HG03378 (cell line): Measurements from ENCODE around the gene PJVK.
A peak's percentile ranks its signal among the peaks of the same experiment; 100 is the strongest.
"Not testable (repeated sequence)": the region's sequence is repeated elsewhere in the genome, so short reads cannot be mapped to it uniquely, and the experiment has no call there.

Source experiments
- ATAC-seq: cut with Tn5 transposase; IDR thresholded peaks from one replicate; pipeline ENCODE4 v1.9.1; 2021; ENCODE audit warnings: mild to moderate bottlenecking, moderate library complexity; ENCODE audit not compliant: unreplicated experiment

Gene PJVK

DNA sequence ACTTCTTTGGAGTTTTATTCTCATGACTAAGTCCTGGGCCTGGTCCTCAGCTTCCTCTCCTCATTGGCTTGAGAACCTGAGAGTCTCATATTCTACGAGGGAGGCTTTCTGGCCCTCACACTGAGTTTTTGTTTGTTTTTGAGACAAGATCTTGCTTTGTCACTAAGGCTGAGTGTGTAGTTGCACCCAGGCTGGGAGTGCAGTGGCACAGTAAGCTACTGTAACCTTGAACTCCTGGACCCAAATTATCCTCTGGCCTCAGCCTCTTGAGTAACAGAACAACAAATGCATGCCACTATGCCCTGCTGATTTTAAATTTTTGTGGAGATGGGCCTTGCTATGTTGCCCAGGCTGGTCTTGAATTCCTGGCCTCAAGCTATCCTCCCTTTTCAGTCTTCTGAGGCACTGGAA, 22.8 kb upstream of the PJVK start:
- no peak for ATAC-seq

DNA sequence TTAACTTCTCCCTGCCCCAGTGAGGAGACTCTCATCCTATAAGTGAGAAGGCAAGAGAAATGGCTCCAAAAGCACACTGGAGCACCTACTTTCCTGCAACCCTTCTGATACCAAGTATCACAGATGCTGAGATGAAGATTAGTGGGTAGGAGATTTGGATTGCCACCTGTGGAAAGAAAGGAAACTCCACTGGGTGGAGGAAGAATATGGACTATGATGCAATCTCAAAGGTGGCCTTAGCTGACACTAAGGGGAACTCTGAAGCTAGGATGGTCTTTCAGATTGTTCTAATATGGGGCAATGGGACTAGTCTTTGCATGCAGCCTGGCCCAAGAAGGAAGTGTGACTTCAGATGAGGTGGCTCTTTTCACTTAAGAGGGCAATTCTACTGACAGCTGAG, 21.8 kb upstream of the PJVK start:
- ATAC-seq, result no peak

DNA sequence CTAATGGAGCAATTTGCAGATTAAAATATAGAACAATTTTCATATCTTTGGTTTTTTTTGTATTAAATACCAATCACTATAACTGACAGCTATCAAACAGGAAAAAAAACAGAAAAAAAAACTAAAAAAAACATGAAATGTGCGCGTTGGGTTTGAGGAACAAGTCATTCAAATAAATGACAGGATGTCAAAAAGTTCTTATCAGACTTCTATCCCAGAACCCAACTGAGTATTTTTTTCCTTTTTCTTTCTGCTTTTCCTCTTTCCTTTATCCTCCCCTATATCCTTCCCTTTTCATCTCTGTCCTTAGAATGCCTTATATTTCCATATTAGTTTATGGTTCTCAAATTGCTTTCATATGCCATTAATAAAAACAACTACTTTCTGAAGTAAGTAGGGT, 14.5 kb upstream of the PJVK start:
- ATAC-seq, result no peak

DNA sequence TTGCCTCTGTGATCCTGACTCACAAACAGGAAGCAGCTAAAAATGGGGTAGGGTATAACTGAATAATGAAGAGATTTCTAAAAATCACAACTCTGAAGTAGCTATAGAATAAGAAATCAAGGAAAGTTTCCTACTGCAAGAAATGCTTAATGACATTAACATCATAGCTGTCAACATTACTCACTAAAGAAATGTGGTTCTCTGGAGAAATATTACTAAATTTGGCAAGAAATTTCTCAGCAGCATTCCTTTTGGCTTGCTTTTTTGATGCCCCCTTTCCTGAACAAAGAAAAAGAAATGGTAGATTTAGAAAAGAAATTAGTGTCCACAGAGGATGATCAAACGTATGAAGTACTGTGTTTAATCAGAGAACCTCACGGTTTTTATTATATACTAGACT, 9.8 kb upstream of the PJVK start:
- no peak for ATAC-seq

DNA sequence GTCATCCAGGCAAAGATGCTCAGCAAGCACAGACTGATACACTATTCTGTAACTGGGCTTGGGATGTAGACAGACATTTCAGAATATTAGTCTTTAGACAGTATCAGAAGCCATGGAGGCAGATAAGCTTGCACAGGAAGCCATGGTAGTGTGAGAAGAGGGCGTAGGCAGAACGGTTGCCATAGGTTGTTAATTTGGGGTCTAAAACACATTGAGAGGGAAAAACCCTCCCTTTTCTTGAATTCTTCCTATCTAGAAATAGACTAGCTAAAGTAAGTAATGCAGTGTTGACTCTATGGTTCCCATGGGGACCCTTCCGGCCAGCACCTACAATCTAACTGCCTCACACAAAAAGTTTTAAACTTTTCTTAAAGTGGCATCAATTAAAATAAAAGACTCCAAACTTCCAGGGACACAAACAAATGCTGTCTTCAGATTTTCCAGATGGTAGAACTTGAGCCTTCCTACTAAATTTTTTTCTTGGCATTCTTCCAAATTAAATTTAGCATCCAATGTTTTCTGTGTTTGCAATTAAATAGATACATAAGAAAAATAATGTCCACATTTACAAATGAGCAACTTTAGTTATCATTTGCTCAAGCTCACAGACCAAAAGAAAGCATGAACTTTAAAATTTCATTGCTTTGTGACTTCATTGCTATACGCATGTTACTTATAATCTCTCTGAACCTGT, 2.1 kb upstream of the PJVK start:
- no peak for ATAC-seq

DNA sequence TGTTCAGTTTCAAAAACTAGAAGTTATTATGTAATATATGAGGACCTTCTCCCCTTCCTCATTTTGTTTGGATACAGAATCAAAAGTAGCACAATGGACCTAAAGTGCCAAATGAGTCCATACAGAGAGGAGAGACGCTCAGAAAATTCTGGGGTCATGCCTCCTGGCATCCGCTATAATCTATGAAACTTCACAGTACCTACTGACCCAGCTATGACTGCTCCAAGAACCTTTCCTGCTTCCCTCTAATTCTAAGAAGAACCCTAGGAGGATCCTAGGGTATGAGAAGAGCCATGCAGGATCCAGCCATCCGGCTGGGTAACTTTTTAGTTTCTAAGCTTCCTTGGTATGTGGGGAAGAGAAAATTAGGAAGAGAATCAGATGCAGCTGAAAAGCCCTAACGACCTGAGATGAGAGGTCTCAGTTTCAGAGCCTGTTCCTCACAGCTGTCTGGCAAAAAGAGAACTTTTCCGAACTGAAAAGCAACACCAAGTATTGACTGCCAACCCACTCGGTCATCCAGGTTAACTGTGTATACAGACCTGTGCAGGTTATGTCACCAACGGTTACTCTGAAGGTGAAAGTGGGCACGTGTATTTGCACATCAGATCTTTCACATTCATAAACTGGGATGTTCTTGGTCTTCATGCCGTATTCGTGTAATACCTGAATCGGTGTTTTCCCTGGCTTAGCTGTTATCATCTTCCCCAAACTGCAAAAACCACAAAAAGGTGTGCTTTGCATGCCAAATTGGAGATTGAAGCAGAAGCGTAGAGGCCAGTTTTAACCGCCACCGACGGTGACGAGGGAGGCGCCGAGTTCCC, 1.3 kb upstream of the PJVK start:
- no peak for ATAC-seq

DNA sequence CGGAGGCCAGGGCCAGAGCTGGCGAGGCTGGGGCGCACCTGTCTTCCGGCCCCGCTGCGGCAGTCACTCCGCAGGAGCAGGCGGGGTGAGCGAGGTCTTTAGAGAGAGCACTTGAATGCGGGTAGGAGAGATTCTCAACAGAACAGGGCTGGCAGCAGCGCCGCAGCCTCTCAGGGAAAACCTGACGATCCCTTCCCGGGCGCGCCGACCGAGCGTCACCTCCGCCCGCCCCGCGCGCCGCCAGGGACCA, 729 bp upstream of the PJVK start:
- ATAC-seq, result peak; percentile 41

DNA sequence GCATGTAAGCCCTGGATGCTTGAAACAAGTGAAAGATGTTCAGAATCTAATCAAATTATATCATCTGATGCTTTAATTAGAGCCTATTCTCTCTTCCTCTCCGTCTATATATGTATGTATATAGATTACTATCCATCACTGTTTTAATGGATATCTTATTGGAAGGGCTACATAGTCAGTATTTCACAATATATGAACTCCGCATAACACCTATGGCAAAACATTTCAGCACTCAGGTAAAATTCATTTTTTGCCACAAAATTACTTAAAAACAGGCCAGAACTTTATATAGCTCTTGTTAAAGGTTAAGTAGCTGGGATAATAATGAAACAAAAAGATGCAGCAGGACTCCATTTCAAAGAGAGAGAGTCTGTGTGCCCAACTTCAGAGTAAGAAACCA, 1.2 kb downstream of the PJVK start:
- ATAC-seq, result no peak

DNA sequence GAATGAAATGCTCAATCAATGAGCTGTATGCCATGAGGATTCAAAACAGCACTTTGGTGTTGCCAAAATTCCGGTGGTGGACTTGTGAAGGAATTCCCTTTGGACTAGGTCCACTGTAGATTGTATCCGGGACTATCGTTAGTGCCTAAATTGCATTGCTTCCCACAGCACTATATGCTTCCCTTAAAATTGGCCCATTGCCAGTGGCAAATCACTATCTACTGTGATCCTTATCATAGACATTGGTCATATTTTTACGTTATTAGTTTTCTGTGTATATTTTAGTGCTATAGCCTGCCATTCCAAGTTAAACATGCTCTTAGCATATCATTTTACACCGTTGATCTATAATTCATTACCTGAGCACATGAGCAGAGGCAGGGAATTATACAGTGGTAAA, 1.7 kb downstream of the PJVK start:
- no peak for ATAC-seq

DNA sequence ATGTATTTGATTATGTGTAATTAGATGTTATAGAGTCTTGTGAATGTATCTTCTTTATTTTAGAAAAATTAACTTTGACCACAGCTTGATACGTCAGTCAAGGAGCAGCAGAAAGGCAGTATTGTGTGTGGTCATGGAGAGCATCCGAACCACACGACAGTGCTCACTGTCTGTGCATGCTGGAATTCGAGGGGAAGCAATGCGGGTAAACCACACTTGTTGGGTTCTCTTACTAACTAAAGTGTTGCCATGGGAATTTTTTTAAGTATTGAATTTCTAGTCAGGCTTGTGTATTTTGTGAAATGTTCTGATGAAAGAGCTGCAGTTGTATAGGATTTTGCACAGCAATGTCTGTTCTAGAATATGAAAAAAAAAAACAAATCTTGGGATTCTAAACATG, 4.8 kb downstream of the PJVK start:
- ATAC-seq, result no peak

DNA sequence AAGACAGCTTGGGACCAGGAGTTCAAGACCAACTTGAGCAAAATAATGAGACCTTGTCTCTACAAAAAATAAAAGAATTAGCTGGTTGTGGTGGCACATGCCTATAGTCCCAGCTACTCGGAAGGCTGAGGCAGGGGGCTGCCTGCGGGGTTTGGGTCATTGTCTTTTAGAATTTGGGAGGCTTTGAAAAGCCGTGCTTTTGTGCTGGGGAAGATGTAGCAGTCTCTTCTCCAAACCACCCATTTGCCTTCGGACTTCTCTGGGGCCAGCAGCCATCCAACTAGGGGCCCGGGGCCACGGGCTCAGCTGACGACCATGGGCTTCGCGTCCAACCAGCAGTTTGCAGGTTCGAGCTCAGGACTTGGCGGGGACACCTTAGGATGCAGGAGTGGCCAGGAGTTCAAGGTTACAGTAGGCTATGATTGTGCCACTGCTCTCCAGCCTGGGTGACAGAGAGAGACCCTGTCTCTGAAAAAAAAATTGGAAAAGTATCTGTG, 6.3 kb downstream of the PJVK start:
- ATAC-seq, result no peak

DNA sequence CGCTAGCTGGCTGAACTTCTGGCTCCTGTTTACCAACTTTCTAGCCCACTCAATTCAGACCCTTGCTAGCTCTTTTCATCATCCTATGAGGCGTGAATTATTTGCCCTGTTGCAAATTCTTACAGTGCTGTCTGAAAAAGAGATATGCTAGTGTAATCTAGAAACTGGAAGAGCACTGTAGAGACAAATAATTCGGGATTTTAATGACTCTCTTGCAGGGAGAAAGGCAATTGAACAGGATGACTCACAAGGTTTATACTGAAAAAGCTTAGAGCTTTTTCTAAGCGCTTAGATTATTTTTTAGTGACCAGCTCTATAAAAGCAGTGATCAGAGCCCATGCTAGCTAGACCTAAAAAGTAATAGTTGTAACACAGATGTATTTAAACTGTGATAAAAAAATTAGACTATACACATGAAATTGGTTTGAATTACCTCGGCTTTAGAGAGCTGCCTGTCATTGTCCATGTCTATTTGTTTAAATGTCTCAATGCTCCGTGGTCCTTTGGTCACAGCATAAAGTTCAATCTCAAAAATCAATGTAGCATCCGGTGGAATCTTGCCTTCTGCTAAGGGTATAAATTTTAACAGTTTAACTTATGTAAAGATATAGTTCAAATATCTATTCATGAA, 18.2 kb downstream of the PJVK start:
- ATAC-seq, result no peak

DNA sequence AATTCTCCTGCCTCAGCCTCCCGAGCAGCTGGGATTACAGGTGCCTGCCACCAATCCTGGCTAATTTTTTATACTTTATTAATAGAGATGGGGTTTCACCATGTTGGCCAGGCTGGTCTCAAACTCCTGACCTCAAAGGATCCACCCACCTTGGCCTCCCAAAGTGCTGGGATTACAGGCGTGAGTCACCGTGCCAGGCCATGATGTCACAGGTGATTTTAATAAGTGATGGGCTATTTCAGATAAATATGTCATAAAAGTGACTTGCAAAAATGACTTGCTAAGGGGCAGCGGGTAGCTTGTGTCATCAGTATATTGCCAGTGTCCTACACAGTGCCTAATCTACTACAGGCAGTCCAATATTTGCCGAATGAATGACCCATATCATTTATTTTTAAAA, 20.1 kb downstream of the PJVK start:
- not testable (repeated sequence) for ATAC-seq

DNA sequence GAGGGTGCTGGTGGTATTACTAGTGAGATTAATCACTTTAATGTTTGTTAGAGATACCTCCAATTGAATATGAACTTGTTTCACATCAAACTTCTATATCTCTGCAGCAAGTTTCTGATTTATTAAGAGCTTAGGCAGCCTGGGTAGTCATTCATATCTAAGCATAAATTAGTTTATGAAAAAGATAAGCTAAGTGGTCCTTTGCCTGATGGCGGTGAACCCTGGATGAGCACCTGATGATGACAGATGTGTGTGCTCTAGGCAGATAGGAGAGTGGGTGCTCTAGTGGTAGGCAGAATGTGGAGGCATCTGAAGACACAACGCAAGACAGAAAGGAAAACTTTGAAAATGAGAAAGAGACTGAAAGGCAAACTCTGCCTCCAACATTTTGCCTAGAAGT, 22.2 kb downstream of the PJVK start:
- no peak for ATAC-seq

DNA sequence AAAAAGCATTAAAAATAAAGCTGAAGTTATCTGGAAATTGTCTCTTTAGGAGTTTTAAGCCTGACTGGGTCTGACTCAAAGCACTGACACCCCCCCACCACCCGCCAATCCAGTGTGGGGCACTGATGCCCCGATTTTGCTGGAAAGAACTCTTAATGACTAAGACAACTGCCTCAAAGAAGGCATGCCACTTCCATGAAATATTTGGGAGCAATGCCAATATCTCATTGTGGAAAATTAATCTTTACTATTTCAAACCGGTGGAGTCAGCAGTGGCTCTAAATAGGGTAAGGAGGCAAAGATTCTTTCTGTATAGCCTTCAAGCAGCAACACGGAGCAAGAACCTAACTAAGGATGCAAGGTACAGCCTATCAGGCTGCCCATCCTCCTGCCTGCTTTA, 22.8 kb downstream of the PJVK start:
- ATAC-seq, result no peak

DNA sequence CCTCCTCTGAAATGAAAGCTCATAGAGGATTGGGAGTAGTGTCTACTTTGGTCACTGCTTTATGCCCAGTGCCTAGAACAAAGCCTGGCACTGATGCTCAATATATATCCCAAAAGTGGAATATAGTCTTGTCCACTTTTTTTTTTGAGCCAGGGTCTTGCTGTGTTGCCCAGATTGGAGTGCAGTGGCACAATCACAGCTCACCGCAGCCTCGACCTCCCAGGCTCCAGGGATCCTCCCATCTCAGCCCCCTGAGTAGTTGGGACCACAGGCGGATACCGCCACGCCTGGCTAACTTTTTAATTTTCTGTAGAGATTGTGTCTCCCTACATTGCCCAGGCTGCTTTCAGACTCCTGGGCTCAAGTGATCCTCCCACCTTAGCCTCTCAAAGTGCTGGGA, 23.4 kb downstream of the PJVK start:
- no peak for ATAC-seq

DNA sequence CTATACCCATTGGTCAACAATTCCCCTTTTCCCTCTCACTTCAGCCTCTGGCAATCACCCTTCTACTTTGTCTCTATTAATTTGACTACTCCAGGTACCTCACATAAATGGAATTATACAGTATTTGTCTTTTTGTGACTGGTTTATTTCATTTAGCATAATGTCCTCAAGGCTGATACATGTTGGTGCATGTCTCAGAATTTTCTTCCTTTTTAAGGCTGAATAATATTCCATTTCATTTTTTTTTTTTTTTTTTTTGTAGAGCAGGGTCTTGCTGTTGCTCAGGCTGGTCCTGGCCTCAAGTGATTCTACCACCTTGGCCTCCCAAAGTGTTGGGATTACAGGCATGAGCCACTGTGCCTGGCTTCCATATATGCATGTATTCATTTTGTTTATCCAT, 25.3 kb downstream of the PJVK start:
- ATAC-seq, result no peak

DNA sequence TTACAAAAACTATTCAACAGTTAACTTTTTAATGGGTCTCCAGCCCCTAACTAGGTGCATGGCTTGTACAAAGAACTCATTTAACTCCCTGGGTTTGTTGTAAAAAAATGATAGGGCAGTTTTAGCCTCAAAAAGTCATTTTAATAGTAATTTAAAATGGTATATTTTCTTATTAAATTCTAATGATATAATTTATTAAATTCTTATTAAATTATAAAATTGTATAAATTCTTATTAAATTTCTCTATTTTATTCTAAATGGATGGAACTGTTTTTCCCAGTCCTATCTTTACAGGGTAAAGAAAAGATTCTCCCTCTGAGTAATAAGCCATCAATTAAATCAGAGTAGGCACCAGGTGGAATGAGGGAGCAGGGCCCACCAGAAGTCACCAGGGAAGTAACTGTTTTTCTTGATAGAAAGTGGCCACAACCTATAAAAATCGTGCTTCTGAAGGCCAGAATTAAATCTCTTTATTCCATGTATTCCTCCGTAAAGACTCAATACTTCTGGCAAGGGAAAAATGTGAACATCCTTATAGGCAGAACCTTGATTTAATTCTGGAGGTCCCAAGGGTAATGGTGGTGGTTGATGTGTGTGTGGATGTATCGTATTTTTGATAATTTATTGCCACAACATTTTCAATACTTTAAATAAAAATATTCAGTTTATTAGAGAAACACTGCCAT, 26.4 kb downstream of the PJVK start:
- ATAC-seq, result no peak

DNA sequence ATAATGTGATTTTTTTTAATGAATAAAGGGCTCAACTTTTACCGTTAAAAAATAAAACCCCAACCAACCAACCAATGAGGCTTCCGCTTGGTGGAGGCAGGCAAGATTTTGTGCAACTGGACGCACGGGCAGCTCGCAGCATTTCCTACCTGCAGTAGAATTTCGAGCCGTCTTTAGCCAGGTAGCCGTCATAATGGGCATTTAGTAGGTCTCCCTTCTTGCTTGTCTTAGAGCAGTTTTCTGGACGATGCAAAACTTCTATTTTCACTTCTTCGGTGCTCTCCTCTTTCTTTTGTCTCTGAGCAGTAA, 26.9 kb downstream of the PJVK start:
- peak; percentile 8 for ATAC-seq

DNA sequence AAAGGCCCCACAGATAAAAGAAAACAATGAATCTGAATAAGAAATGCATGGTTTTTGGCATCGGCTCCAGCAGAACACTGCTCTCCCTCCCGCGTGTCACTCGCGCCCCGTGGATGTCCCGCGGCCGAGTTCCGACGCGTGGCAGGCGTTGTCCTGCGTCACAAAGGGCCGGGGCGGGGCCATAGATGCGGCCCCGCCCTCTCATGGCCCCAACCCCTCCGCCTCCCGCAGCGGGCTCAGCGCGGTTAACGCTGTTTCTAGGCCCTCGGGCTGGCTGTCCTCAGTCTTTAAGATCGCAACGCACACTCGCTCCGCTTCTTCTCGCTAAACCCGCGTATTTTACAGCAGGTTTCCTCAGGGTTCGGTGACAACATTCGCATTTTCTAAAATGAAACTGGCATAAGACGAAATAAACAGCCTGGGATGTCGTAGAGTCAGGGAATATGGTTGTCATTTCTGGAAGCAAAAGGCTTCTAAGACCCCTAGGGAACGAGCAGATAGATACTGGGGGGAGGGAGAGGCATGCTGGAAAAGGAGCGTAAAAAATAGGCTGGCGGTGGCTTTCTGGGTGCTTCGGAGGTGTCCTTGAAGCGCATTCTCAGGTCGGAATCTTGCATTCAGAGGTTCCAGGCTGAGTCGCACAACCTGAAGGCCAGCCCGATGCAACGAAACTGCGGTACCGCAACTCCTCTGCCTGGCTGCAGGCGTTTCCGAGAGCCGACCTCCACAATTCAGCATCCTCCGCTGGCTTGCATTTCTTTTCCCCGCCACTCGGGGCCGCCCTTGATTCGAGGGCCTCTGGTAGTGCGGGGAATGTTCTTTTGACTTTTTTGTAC, 27.5 kb downstream of the PJVK start, which contains the start of gene FKBP7:
TSS of gene FKBP7 (minus strand) at position 162 of the 836 bp plus-strand sequence. CDS start at position 61, 101 bp downstream.
- ATAC-seq, result peak; percentile 31

DNA sequence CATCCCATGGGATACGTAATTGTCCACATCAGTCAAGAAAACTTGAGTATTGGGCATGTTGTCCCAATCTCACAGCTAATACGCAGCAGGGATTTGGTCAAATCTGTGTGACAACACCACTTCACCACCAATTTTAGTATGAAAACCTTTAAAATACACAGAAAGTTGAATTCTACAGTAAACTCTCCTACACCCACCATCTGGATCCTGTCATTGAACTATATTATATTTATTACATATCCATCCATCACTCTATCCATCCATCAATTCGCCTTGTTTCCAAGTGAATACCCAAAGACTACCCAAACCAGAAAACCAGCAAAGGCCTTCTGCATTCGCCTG, 28.1 kb downstream of the PJVK start:
- no peak for ATAC-seq
